Activated T-cell treated with anti-CD3 and anti-CD28 coated beads, Interleukin-2, amount 50 U/mL, for 48 hours (primary cell): ENCODE measurements around the gene TMEM92.
A peak's percentile ranks its signal among the peaks of the same experiment; 100 is the strongest.

Source experiments
- DNase-seq, 2 experiments: peaks; one replicate each; pipeline ENCODE4 v3.0.0-alpha.2; 2020

Gene TMEM92

DNA sequence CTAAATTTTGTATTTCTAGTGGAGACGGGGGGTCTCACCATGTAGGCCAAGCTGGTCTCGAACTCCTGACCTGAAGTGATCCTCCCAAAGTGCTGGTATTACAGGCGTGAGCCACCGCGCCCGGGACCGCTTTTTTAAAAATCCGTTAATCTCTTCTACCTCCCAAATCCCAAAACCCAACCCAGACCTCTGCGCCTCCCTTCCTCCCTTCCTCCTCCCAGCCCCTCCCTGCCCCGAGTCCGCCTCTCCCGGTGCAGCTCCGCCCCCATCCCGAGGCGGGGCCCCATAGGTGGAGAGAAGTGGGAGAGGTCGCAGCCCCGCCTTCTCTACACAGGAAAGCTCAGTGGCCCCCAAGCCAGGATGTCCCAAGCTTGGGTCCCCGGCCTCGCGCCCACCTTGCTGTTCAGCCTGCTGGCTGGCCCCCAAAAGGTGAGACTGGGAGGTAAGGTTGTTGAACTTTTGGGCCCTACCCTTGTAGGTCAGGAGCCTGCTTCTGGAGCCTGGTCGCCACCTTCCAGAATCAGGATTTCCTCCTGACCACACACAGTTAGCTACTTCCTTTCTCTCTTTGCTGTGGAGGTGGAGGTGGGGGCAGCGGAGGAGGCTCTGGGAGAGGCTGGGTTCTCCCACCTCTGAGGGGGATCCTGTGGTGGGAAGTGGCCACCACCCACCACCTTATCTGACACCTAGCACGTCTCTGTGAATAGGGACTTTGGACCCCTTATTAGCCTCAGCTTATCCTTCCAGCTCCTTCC, at the start of gene TMEM92:
TMEM92 (plus strand) TSS at position 325 of the 755 bp plus-strand sequence; CDS start at position 361, 36 bp downstream.
- DNase-seq, result peak in 1 of 2 experiments; percentile 35

DNA sequence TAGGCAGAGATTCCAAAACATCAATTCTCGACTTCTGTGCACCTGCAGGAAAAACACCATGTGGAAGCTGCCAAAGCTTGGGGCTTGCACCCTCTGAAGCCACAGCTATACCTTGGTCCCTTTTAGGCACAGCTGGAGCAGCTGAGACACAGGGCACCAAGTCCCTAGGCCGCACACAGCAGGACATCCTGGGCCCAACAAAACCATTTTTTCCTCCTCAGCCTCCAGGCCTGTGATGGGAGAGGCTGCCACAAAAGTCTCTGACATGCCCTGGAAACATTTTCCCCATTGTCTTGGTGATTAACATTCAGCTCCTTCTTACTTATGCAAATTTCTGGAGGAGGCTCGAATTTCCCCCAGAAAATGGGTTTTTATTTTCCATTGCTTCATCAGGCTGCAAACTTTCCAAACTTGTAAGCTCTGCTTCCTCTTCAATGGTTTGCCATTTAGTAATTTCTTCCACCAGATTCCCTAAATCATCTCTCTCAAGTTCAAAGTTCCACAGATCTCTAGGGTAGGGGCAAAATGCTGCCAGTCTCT, 48.5 kb upstream of the TMEM92 start:
- DNase-seq, result no peak

DNA sequence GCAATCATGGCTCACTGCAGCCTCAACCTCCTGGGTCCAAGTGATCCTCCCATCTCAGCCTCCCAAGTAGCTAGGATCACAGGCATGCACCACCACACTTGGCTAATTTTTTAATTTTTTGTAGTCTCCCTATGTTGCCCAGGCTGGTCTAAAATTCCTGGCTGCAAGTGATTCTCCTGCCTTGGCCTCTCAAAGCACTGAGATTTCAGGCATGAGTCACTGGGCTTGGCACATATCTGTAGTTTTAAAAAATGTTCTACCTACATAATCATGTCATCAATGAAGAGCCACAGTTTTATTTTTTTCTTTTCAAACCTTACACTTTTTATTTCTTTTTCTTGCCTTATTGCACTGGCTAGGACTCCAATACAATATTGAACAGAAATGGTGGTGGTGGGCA, 39.7 kb upstream of the TMEM92 start:
- DNase-seq, result no peak

DNA sequence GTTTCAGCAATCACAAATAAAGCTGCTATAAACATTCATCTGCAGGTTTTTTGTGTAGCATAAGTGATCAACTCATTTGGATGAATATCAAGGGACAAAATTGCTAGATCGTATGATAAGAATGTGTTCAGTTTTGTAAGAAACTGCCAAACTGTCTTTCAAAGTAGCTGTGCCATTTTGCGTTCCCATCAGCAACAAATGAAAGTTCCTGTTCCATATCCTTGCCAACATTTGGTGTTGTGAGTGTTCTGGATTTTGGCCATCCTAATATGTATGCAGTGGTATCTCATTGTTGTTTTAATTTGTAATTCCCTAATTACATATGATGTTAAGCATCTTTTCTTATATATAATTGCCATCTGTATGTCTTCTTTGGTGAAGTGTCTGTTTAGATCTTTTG, 36.4 kb upstream of the TMEM92 start:
- no peak for DNase-seq

DNA sequence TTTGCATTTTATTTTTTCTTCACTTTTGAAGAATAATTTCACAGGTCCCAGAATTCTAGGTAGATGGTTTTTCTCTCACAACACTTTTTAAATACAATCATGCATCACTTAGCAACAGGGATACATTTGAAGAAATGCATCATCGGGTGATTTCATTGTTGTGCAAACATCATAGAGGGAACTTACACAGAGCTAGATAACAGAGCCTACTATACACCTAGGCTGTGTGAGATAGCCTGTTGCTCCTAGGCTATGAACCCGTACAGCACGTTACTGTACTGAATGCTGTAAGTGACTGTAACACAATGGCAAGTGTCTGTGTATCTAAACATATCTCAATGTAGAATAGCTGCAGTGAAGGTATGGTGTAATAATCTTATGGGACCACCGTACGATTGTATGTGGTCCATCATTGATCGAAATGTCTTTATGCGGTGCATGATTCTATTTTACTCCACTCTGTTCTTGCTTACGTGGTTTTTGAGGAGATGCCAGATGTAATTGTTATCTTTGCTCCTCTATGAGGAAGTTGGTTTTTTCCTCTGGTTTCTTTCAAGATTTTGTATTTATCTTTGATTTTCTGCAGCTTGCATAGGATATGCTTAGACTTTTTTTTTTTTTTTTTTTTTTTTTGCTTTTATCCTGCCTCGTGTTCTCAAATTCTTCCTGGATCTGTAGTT, 35.5 kb upstream of the TMEM92 start:
- DNase-seq, result no peak

DNA sequence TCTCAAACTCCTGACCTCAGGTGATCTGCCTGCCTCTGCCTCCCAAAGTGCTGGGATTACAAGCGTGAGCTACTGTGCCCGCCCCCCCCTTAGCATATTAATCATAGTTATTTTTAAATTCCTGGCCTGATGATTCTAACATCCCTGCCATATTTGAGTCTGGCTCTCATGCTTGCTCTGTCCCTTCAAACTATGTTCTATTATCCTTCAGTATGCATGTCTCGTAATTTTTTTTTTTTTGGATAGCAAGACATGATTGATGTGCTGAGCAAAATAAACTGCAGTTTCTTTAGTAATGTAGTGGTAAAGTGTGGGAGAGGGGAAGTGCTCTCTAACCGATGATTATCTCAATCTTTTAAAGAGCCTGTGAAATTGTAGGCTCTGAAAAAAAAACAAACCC, 34.3 kb upstream of the TMEM92 start:
- no peak for DNase-seq

DNA sequence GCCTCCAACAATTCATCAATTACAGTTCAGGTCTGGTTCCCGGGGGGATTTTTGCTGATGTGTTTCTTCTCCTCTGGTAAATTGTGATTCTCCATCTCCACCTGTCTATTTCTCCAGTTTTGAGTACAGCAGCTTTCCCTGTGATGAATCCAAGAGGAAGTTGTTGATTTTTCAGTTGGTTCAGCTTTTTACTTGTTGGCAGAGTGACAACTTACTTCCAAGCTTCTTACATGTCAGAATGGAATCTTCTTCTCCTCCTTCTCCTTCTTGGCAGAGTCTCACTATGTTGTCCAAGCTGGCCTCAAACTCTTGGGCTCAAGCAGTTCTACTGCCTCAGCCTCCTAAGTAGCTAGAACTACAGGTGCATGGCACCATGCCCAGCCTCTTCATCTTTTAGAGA, 33.4 kb upstream of the TMEM92 start:
- DNase-seq, result no peak

DNA sequence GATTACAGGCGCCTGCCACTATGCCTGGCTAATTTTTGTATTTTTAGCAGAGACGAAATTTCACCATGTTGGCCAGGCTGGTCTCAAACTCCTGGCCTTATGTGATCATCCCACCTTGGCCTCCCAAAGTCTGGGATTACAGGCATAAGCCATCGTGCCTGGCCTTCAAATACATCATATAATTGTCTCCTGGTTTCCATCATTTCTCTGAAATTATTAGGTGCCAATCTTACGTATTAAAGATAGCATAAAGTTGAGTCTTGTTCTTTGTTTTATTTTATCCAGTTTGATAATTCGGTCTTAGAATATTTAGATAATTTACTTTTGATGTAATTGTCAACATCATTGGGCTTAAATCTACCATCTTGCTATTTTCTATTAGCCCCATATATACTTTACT, 32.8 kb upstream of the TMEM92 start:
- DNase-seq, result no peak

DNA sequence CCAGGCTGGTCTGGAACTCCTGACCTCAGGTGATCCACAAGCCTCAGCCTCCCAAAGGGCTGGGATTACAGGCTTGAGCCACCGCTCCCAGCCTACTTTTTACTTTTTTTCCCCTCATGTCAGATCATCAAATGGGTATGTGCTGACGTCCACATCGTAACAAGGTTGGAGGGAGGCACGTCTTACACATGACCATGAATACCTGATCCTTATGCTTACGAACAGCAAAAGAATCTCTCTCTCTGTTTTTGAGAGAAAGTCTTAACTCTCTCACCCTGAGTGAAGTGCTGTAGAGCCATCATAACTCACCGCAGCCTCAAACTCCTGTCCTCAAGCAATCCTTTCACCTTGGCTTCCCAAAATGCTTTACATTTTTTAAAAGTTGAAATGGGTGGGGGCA, 29.5 kb upstream of the TMEM92 start:
- DNase-seq, result no peak

DNA sequence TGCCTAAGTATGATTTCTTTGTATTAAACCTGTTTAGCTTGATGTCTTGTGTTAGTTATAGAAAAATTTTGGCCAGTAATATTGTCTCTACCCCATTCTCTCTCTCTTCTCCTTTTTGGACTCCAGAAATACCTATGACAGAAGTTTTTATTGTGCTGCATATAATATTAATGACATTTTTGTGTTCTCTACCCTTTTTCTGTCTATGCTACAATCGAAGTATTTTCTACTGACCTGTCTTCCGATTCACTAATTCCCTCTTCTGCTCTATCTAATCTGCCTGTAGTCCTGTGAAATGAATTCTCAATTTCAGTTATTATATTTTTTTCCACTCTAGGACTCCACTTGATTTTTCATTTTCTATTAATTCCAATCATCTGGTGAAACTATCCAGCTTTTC, 26.0 kb upstream of the TMEM92 start:
- DNase-seq, result no peak

DNA sequence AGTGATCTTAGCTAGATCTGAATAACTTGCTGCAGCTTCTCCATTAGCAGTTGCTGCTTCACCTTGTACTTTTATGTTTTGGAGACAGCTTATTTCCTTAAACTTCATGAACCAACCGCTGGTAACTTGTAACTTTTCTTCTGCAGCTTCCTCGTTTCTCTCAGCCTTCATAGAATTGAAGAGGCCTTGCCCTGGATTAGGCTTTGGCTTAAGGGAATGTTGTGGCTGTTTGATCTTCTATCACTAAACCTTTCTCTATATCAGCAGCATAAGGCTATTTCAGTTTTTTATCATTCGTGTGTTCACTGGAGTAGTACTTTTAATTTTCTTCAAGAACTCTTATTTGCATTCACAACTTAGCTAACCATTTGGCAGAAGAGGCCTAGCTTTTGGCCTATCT, 21.5 kb upstream of the TMEM92 start:
- DNase-seq, result no peak

DNA sequence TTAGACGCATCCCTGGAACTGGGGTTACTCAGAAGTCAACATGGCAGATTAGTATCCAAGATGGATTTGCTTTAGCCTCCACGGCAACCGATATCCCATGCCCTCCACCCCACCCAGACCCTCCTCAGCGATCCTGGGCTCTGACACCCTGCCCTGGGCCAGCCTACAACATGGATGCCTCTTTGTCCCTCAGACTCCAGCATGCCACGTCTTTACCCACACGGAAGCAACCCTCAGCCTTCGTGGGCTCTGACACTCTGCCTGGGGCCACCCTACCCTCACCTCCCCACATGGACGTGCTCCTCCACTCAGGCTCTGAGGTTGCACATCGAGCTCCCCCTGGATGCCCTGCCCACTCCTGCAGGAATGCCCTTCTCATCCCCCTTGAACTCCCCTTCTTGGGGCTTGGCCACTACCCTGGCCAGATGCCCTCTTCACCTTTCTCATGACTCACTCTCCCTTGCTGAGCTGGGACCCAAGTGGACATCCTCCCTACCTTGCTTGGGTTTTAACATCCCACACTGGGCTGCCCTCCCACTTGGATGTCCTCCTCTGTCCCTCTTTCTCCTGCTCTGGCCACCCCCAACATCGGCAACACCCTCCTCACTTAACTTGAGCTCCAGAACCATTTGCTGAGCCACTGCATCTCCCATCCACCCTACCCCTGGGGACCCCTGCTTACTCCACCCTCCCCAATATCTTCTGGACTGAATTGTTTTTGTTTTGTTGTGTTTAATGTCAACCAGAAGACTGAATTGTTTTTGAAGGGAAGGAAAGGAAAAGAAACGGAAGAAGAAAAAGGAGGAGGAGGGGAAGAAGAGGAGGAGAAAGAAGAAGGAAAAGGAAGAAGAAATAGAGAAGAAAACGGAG, 18.3 kb upstream of the TMEM92 start:
- DNase-seq, result no peak

DNA sequence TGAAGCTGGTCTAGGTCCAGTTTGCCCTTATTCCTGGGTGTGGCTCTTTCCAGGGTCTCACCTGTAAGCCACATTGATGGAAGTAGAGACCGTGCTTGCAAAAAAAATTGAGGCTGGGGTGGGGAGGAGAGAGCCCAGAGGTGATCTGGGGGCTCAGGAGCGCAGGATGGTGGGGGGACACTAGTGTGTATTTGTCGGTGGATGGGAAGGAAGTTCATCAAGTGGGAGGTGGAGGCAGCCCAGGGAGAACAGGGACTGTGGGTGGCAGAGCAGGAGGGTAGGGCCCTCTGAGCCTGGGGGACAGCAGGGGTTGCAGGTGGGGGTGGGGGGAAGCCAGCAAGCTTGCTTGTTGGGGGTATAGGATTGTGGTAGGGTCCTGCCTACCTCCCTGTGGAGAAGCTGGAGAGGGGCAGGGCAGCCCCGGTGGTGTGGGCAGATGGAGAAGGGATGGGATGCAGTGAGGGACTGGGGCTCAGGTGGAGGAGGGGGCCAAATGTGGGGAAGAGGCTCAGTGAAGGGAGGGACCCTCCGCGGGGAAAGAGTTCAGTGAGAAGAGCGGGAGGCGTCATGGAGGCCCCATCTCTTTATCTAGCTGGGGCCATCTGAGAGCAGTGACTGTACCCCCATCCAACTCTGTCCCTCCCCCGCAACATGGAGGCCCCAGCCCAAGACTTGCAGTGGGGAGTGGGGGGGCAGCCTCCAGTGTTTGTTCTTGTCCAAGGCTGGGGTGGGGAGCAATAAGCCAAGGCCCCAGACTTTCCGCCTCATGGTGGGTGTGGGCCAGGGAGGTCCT, 17.2 kb upstream of the TMEM92 start:
- no peak for DNase-seq

DNA sequence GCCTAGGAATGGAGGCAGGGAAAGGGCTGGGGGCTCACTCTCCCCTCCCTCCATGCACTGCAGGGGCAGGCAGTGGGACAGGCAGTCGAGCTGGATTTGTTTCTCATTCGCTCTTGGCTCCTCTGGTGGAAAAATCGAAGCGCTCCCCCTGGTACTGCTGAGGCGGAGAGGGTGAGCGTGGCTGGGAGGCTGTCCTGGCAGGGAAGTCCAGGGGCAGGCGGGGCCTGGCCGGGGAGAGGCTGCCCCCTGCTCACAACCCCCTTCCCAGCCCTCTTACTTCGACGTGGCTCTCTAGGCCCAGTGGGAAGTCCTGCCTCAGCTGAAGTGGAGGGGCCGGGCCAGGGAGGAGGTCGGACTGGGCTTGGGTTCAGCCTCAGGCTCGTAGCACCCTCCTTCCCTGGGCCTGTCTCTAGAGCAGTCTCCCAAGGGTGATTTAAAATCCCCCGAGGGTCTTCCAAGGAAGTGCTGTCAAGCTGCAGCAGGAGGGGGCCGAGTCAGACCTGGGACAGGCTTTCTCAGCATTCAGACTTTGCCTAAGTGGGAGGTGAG, 16.5 kb upstream of the TMEM92 start:
- DNase-seq, result no peak

DNA sequence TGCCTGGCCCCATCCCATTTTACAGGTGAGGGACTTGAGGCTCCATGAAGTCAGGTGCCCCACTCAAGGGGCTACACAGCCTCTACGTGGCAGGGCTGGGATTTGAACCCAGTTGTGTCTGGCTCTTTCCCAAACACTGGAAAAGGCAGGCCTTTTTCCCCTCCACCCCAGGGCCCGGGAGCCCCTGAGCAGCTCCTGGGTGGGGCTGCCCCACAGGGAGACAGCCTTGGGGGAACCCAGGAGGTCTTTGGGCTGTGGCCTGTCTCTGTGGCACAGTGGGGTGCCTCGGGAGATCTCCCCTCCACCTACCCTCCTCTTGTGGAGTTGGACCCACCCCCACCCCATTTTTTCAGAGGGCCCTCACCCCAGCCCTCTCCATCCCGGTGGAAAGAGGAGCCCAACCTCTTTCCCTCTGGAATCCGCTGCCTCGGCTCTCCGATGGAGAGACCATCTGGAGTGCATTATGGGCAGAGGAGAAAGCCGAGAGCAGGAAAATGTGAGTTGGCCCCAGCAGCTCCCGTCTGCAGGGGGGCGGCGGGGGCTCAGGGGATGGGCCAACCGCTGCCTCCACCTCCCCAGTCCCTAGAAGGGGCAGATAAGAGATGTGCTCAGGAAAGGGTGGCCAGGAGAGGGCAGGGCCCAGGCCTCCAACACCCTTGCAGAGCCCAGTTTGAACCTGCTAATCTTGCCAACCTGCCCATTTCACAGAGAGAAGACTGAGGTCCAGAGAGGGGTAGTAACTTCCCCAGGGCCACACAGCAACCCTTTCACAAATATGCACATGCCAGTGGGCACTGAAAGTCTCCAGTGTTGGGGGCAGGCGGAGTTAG, 15.4 kb upstream of the TMEM92 start:
- DNase-seq, result no peak

DNA sequence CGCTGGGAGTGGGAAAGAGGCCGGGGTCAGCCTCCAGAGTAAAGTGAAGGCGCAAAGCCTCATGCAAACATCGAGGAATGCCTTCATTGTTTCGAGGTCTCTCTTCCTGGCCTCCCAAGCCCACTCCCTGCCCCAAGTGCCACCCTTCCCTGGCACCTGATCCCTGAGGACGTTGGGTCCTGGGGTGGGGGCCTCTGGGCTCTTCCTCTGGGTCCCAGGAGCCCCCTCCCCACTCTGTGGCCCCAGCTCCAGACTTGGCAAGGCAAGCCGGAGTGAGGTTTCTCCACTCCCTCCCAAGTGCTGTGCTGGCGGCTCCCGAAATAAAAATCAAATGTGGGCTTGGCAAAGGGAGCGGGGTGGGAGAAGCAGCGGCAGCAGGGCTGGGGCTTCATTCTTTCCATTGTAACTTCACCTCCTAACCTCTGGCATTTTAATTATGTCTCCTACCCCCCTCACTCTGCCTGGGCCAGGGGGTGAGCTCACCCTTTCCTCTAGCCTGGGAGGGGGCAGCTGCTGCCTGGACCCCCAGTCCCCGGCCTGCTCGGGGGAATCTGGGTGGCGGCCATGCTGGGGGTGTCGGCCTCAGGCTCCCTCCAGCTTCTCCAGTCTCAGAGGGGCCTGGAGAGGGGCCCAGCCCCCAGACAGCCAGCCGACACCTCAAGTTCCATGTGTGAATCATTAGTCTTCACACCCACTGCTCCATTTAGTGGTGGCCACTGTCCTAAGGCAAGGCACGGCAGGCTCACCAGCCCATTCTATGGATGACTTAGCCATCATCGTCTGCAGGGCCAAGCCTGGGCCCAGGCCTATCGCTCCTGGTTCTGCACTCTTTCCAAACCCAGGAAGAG, 14.6 kb upstream of the TMEM92 start:
- DNase-seq, result no peak

DNA sequence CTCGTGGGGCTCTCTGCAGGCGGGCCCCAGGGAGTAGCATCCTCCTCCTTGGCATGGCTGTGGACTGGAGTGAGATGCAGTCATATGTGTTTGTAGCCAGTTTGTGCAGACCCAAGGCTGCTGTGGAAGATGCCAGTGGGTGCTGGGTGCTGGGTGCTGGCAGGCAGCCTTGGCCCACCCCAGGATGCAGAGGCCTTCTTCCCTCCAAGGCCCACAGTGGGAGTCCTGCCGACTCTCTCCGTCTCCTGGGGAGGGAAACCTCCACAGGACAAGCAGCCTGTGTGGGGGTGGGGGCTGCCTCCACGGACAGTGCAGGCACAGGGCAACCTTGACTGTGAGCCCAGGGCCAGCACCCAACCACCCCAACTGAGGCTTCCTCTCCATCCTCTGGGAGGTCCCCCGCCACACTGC, 13.8 kb upstream of the TMEM92 start:
- DNase-seq, result no peak

DNA sequence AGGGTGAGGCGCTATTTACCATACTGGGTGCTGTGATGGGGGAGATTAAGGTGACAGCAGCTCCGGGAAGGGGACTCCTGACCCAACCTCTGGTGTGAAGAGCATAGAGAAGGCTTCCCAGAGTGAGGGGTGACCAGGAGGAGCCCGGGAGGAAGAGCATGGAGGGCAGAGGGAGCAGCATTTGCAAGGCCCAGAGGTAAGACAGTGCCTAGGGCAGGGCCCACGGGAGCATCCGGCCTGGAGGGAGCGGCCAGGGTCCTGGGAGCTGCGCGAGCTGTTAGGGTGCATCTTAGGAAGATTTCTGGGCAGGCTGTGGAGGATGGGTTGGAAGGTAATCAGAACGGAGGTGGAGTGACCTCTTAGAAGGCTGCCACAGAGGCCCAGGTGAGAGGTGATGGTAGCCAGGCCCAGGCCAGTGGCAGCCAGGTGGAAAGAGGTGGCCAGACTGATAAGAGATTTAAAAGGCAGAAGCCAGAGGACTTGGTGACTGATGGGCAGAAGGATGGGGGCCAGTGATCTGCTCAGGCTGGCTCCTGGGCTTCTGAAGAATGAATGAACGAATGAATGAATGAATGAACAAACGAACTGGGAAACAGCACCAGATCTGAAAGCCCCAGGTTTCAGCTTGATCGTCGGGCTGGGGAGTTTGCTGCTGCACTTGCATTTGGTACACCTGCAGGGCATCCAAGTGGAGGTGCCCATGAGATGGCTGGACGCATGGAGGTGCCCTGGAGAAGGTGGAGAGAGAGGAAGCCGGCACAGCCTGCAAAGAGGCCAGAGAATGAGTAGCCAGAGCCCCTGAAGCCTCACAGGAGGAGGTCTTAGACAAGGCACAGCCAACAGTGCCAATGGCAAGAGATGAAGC, 13.0 kb upstream of the TMEM92 start:
- DNase-seq, result no peak
